ENCODE measurements around the gene CYSLTR1. TPM values are rescaled to one million over a fixed set of nuclear protein-coding genes. Genes with fewer than 3 reads are reported as not detected.

Gene CYSLTR1, protein sequence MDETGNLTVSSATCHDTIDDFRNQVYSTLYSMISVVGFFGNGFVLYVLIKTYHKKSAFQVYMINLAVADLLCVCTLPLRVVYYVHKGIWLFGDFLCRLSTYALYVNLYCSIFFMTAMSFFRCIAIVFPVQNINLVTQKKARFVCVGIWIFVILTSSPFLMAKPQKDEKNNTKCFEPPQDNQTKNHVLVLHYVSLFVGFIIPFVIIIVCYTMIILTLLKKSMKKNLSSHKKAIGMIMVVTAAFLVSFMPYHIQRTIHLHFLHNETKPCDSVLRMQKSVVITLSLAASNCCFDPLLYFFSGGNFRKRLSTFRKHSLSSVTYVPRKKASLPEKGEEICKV
- polyA plus RNA-seq (2013, experiment 1 of 2): 0.33 TPM
- 0.71 TPM for polyA plus RNA-seq (2013, experiment 2 of 2)

DNA sequence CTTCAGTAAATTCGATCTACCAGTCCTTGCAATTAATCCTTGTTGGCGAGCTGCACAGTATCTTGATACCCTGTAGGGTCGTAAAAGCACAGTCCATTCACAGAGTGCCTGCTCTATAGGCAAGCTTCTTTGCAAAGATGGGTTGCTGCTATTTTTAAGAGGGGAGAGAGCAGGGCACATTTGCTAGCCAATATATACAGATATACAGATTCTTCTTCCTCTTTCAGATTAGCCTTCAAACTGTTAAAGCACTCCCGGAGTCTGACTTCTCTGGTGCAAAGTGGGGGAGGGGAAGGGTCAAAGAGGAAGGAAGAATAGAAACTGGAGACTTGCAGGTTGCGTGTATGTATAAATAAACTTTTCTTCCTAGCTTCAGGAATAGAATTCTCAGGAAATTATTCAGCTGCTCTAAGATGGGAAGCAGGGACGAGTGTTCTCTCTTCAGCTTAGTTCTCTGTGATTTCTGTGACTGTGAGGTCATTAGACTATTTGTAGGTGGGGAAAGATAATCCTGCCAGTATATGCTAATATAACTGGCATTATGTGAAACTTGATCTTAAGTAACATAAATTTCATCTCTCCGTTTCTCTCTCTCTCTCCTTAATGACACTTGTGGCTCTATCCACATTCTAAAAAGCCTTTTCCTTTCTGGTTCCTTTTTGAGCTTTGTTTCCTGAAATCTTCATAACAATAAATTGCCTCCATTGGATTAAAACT is at the start of gene CYSLTR1:
Gene CYSLTR1, minus strand, starts transcription at position 242 of the 717 bp plus-strand sequence. CDS start 53,865 bp downstream, outside the sequence.
- 56 to 100% methylated on average over 1 to 4 of the region's 7 CpGs for WGBS, 2 experiments (ENCODE audit: insufficient coverage in 2 of 2)

DNA sequence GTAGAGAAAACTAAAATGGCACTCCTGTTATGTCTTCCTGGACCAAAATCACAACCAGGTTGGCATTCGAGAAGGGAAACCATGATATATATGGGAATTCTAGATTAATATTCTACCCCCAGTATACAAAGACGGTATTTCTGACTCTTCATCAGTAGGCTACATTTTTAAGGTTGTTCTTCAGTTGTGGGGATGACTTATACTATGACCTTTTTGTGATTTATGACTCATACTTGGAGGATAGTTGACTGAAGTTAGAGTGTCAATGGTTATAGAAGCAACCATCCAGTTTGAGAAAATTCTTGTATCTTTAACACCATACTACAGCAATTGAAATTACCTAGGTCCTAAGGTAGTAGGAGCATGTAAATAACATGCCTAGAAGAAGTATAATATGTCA is 49.8 kb upstream of the CYSLTR1 start:
- Histone ChIP-seq H3K27ac (ENCODE audit: low read depth, low read length, severe bottlenecking) (no peak overlapping the region), H3K4me1 (ENCODE audit: control insufficient read depth, insufficient read depth, low read length, poor library complexity, severe bottlenecking) (no peaks in the 10 kb centered on the region), H3K9me3 (ENCODE audit: control insufficient read depth, low read length) (no peaks in the 10 kb centered on the region), H3K36me3 (ENCODE audit: control insufficient read depth, insufficient read depth, low read length) (no peaks in the 10 kb centered on the region), H3K4me3 (ENCODE audit: extremely low read depth, insufficient read depth, low read length, poor library complexity, severe bottlenecking) (no peak overlapping the region)
- no CpG with 5 or more reads among the region's 2 CpGs for WGBS, 2 experiments (ENCODE audit: insufficient coverage in 2 of 2)

More for the DNA sequence above, at the start of gene CYSLTR1:
- Histone ChIP-seq H3K4me1 (ENCODE audit: control insufficient read depth, insufficient read depth, low read length, poor library complexity, severe bottlenecking) (peaks cover 5% of the 10 kb centered on the region), H3K27ac (ENCODE audit: low read depth, low read length, severe bottlenecking) (no peak within 1 kb of the TSS), H3K36me3 (ENCODE audit: control insufficient read depth, insufficient read depth, low read length) (no peaks in the 10 kb centered on the region), H3K9me3 (ENCODE audit: control insufficient read depth, low read length) (no peaks in the 10 kb centered on the region), H3K4me3 (ENCODE audit: extremely low read depth, insufficient read depth, low read length, poor library complexity, severe bottlenecking) (no peak within 1 kb of the TSS)

DNA sequence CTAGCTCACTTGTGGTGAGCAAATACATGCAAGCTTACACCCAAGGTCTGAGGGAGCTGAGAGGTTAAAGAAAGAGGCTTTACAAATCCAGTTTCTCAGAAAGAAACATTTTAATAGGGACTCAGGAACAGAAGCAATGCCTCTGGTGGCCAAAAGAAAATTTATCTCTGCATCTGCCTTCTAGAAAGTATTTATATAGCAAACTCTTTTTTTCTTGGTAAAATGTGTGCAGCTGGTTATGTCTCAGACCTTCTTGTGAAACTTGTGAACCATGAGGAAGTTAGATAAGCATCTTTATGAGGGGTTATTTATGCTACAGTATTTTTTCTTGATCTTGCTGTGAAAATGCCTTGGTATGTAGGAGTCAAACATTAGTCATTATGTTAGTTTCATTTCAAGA is 48.5 kb upstream of the CYSLTR1 start:
- no peak overlapping the region for H3K27ac ChIP-seq (ENCODE audit: low read depth, low read length, severe bottlenecking)
- H3K4me1 ChIP-seq (ENCODE audit: control insufficient read depth, insufficient read depth, low read length, poor library complexity, severe bottlenecking): no peaks in the 10 kb centered on the region
- no peaks in the 10 kb centered on the region for H3K9me3 ChIP-seq (ENCODE audit: control insufficient read depth, low read length)
- no peaks in the 10 kb centered on the region for H3K36me3 ChIP-seq (ENCODE audit: control insufficient read depth, insufficient read depth, low read length)
- H3K4me3 ChIP-seq (ENCODE audit: extremely low read depth, insufficient read depth, low read length, poor library complexity, severe bottlenecking): no peak overlapping the region

DNA sequence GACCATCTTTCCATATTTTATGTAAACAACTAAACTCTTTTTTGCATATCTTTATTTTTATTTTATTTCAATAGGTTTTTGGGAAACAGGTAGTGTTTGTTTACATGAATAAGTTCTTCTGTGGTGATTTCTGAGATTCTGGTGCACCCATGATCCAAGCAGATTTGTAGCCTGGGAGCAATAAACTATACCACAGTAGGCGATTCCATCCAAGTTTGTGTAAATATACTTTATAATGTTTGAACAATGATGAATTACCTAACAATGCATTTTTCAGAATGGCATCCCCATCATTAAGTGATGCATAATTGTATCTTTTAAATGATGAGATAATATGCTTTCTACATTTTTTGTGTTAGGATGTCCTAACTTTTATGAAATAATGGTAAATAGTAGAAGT is 39.2 kb upstream of the CYSLTR1 start:
- WGBS, 2 experiments (ENCODE audit: insufficient coverage in 2 of 2): no CpG with 5 or more reads among the region's 1 CpG
- Histone ChIP-seq H3K4me1 (ENCODE audit: control insufficient read depth, insufficient read depth, low read length, poor library complexity, severe bottlenecking) (no peaks in the 10 kb centered on the region), H3K27ac (ENCODE audit: low read depth, low read length, severe bottlenecking) (no peak overlapping the region), H3K4me3 (ENCODE audit: extremely low read depth, insufficient read depth, low read length, poor library complexity, severe bottlenecking) (no peak overlapping the region), H3K9me3 (ENCODE audit: control insufficient read depth, low read length) (no peaks in the 10 kb centered on the region), H3K36me3 (ENCODE audit: control insufficient read depth, insufficient read depth, low read length) (no peaks in the 10 kb centered on the region)

DNA sequence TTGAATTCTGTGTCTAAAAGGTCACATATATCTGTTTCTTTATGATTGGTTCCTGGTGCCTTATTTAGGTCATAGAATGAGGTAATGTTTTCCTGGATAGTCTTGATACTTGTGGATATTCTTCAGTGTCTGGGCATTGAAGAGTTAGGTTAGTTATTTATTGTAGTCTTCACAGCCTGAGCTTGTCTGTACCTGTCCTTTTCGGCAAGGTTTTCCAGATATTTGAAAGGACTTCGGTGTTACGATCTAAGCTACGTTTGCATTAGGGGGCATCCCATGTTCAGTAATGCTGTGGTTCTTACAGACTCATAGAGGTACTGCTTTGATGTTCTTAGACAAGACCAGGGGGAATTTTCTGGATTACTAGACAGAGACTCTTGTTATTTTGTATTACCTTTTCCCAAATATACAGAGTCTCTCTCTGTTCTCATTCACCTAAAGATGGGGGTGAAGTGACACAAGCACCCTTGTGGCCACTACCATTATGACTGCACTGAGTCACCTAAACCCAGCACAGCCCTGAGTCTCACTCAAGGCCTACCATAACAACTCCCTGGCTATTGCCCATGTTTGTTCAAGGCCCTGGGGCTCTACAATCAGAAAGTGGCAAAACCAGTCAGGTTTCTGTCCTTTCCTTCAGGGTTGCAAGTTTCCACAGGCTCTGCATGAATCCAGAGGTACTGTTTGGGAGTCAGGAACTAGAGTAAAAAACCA is 30.1 kb upstream of the CYSLTR1 start:
- 96% methylated on average over 4 of the region's 4 CpGs; no CpG with 5 or more reads in 1 of the 2 experiments for WGBS, 2 experiments (ENCODE audit: insufficient coverage in 2 of 2)
- H3K4me1 ChIP-seq (ENCODE audit: control insufficient read depth, insufficient read depth, low read length, poor library complexity, severe bottlenecking): no peaks in the 10 kb centered on the region
- H3K36me3 ChIP-seq (ENCODE audit: control insufficient read depth, insufficient read depth, low read length): no peaks in the 10 kb centered on the region
- H3K27ac ChIP-seq (ENCODE audit: low read depth, low read length, severe bottlenecking): no peak overlapping the region
- no peaks in the 10 kb centered on the region for H3K9me3 ChIP-seq (ENCODE audit: control insufficient read depth, low read length)
- no peak overlapping the region for H3K4me3 ChIP-seq (ENCODE audit: extremely low read depth, insufficient read depth, low read length, poor library complexity, severe bottlenecking)

DNA sequence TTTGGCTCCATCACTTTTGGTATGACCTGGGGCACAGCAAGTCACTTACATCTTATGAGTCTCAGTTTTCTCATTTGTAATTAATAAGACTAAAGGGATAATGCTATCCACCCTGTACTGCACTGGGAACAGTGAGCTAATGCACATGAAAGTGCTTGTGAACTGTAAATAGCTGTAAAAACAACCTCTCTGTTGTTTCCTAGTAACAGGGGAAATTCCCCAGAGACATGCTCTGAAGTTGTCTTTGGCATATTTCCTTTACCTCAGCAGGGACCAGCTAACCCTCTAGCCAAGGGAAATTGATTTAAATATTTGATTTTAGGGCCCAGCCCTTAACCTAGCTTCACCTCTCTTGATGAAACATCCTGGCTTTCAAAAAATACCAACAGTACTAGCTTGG is 6.1 kb upstream of the CYSLTR1 start:
- no peaks in the 10 kb centered on the region for H3K9me3 ChIP-seq (ENCODE audit: control insufficient read depth, low read length)
- no peaks in the 10 kb centered on the region for H3K4me1 ChIP-seq (ENCODE audit: control insufficient read depth, insufficient read depth, low read length, poor library complexity, severe bottlenecking)
- H3K36me3 ChIP-seq (ENCODE audit: control insufficient read depth, insufficient read depth, low read length): no peaks in the 10 kb centered on the region
- H3K4me3 ChIP-seq (ENCODE audit: extremely low read depth, insufficient read depth, low read length, poor library complexity, severe bottlenecking): no peak overlapping the region
- no peak overlapping the region for H3K27ac ChIP-seq (ENCODE audit: low read depth, low read length, severe bottlenecking)

DNA sequence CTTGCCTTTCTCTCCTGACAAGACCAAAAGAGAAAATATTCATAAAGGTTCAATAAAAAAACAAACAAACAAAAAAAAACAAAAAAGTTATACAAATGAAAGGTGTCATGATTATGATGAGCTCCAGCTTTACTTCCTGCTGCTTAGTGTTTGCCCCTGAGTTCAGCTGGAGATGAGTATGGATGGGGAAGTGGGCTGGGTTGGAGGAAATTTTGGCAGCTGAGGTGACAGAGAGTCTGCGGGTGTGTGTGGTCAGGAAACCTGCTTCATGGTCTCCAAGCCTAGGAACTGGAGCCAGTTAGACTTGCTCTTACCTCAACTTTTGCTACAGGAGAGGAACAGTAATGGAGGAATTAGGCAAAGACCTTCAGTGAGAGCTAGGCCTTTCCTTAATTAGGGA is 4.3 kb upstream of the CYSLTR1 start:
- Histone ChIP-seq H3K9me3 (ENCODE audit: control insufficient read depth, low read length) (no peaks in the 10 kb centered on the region), H3K4me1 (ENCODE audit: control insufficient read depth, insufficient read depth, low read length, poor library complexity, severe bottlenecking) (peaks cover 5% of the 10 kb centered on the region), H3K36me3 (ENCODE audit: control insufficient read depth, insufficient read depth, low read length) (no peaks in the 10 kb centered on the region), H3K27ac (ENCODE audit: low read depth, low read length, severe bottlenecking) (no peak overlapping the region), H3K4me3 (ENCODE audit: extremely low read depth, insufficient read depth, low read length, poor library complexity, severe bottlenecking) (no peak overlapping the region)
- WGBS, 2 experiments (ENCODE audit: insufficient coverage in 2 of 2): no CpG with 5 or more reads among the region's 1 CpG

DNA sequence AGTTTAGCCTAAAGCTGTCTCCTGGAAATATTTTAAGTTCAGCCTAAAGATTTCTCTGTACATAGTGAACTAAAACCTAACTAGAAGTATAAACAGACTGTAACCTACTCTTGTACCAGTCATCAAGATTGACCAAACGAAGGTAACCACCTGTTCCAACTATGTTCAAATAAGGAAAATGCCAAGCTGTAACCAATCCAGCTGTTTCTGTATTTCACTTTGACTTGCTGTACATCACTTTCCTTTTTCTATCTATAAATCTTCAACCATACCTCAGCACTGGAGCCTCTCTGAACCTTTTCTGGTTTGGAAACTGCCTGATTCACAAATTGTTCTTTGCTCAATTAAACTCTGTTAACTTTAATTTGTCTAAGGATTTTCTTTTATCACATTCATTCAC is 3.1 kb upstream of the CYSLTR1 start:
- H3K27ac ChIP-seq (ENCODE audit: low read depth, low read length, severe bottlenecking): no peak overlapping the region
- peaks cover 5% of the 10 kb centered on the region for H3K4me1 ChIP-seq (ENCODE audit: control insufficient read depth, insufficient read depth, low read length, poor library complexity, severe bottlenecking)
- no peaks in the 10 kb centered on the region for H3K9me3 ChIP-seq (ENCODE audit: control insufficient read depth, low read length)
- H3K36me3 ChIP-seq (ENCODE audit: control insufficient read depth, insufficient read depth, low read length): no peaks in the 10 kb centered on the region
- 86% methylated on average over 1 of the region's 1 CpG; no CpG with 5 or more reads in 1 of the 2 experiments for WGBS, 2 experiments (ENCODE audit: insufficient coverage in 2 of 2)
- H3K4me3 ChIP-seq (ENCODE audit: extremely low read depth, insufficient read depth, low read length, poor library complexity, severe bottlenecking): no peak overlapping the region

DNA sequence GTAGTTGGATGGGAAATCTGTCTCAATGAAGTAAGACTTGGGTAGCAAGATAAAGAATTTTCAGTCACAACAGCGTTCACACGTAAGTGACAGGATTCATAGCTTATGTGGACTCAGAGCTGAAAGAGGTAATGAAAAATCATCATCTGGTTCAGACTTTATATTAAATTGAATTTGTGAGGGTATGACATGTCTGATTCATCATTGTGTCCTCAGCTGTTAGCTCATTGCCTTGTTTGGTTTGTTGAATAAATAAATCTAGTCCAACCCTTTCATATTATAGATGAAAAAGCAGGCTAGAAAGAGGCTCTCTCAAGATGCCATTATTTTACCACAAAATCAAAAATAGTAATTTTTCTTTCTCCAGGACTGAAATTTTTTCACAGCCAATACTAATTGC is 2.7 kb upstream of the CYSLTR1 start:
- Histone ChIP-seq H3K36me3 (ENCODE audit: control insufficient read depth, insufficient read depth, low read length) (no peaks in the 10 kb centered on the region), H3K4me1 (ENCODE audit: control insufficient read depth, insufficient read depth, low read length, poor library complexity, severe bottlenecking) (peaks cover 5% of the 10 kb centered on the region), H3K27ac (ENCODE audit: low read depth, low read length, severe bottlenecking) (no peak overlapping the region), H3K9me3 (ENCODE audit: control insufficient read depth, low read length) (no peaks in the 10 kb centered on the region), H3K4me3 (ENCODE audit: extremely low read depth, insufficient read depth, low read length, poor library complexity, severe bottlenecking) (no peak overlapping the region)
- 100% methylated on average over 1 of the region's 2 CpGs; no CpG with 5 or more reads in 1 of the 2 experiments for WGBS, 2 experiments (ENCODE audit: insufficient coverage in 2 of 2)

DNA sequence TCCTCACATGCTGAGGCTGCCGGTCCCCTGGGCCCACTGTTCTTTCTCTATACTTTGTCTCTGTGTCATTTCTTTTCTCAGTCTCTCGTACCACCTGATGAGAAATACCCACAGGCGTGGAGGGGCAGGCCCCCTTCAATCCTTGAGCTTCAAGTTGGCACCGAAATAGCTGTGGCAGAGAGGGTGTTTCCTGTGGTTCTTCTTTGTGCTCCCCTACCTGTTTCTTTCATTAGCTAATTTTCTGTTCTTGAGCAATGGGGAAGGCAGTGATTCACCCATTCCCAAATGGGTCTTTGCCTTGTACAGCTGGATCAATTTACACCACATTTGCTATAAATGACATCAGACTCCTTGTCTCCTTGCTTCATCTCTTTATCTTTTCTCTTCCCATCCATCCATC is 2.1 kb upstream of the CYSLTR1 start:
- no CpG with 5 or more reads among the region's 4 CpGs for WGBS, 2 experiments (ENCODE audit: insufficient coverage in 2 of 2)
- no peak overlapping the region for H3K4me3 ChIP-seq (ENCODE audit: extremely low read depth, insufficient read depth, low read length, poor library complexity, severe bottlenecking)
- H3K36me3 ChIP-seq (ENCODE audit: control insufficient read depth, insufficient read depth, low read length): no peaks in the 10 kb centered on the region
- peaks cover 5% of the 10 kb centered on the region for H3K4me1 ChIP-seq (ENCODE audit: control insufficient read depth, insufficient read depth, low read length, poor library complexity, severe bottlenecking)
- no peaks in the 10 kb centered on the region for H3K9me3 ChIP-seq (ENCODE audit: control insufficient read depth, low read length)
- H3K27ac ChIP-seq (ENCODE audit: low read depth, low read length, severe bottlenecking): no peak overlapping the region

All from mesodermal cell (in vitro differentiated cells).